Osteoblast (primary cell): ENCODE data around the gene QSOX1. TPM values are rescaled to one million over a fixed set of nuclear protein-coding genes. Genes with fewer than 3 reads are reported as not detected.

Experiments
- DNase-seq: peaks from one replicate; pipeline ENCODE4 v3.0.0; 2011; ENCODE audit warnings: low spot score, mixed read lengths; ENCODE audit not compliant: insufficient read length; ENCODE audit errors: missing footprints
- H2AFZ ChIP-seq: 2 replicates; pipeline ENCODE4 v1.6.0; 2011; ENCODE audit warnings: mild to moderate bottlenecking, low read length
- H3K27ac ChIP-seq: 2 replicates; pipeline ENCODE4 v1.5.1; 2011; ENCODE audit warnings: mild to moderate bottlenecking, low read depth, low read length, moderate library complexity
- H3K27me3 ChIP-seq: 2 replicates; pipeline ENCODE4 v1.6.0; 2012; ENCODE audit warnings: mild to moderate bottlenecking, control low read depth, inconsistent platforms, low read length, moderate library complexity; ENCODE audit not compliant: insufficient read depth
- H3K36me3 ChIP-seq: 2 replicates; pipeline ENCODE4 v1.5.1; 2011; ENCODE audit warnings: mild to moderate bottlenecking, low read length, control low read depth, moderate library complexity; ENCODE audit not compliant: insufficient read depth
- H3K4me1 ChIP-seq: 2 replicates; pipeline ENCODE4 v1.5.1; 2011; ENCODE audit warnings: mild to moderate bottlenecking, low read length, control low read depth, moderate library complexity; ENCODE audit not compliant: insufficient read depth
- H3K4me2 ChIP-seq: 2 replicates; pipeline ENCODE4 v1.6.0; 2011; ENCODE audit warnings: mild to moderate bottlenecking, low read length; ENCODE audit not compliant: insufficient read depth
- H3K4me3 ChIP-seq: fragments of 200-600 bp; sonication (generic); 3 replicates; pipeline ENCODE4 v1.5.1; 2012; ENCODE audit warnings: mild to moderate bottlenecking, low read length, inconsistent platforms; ENCODE audit not compliant: insufficient read depth
- H3K79me2 ChIP-seq: 2 replicates; pipeline ENCODE4 v1.6.0; 2012; ENCODE audit warnings: mild to moderate bottlenecking, low read length, control low read depth, inconsistent platforms; ENCODE audit not compliant: insufficient read depth
- H3K9me3 ChIP-seq: 2 replicates; pipeline ENCODE4 v1.5.1; 2011; ENCODE audit warnings: low read depth, low read length, control low read depth
- H4K20me1 ChIP-seq: 2 replicates; pipeline ENCODE4 v1.6.0; 2012; ENCODE audit warnings: mild to moderate bottlenecking, low read length, control low read depth; ENCODE audit not compliant: insufficient read depth
- total RNA-seq: library from RNA; depleted of rRNA; stranded (reverse); fragments of >200 nt; gene quantifications from 2 replicates; pipeline ENCODE4 v1.2.3, GENCODE V29; 2012
- TF ChIP-seq, protein P1 (sequence below): IDR thresholded peaks from 2 replicates; pipeline ENCODE4 v1.5.1; 2011; ENCODE audit warnings: mild to moderate bottlenecking, low read depth, low read length, moderate library complexity; ENCODE audit errors: extremely low read depth

QSOX1 gene
- total RNA-seq, 1 donor, result 373 TPM

DNA sequence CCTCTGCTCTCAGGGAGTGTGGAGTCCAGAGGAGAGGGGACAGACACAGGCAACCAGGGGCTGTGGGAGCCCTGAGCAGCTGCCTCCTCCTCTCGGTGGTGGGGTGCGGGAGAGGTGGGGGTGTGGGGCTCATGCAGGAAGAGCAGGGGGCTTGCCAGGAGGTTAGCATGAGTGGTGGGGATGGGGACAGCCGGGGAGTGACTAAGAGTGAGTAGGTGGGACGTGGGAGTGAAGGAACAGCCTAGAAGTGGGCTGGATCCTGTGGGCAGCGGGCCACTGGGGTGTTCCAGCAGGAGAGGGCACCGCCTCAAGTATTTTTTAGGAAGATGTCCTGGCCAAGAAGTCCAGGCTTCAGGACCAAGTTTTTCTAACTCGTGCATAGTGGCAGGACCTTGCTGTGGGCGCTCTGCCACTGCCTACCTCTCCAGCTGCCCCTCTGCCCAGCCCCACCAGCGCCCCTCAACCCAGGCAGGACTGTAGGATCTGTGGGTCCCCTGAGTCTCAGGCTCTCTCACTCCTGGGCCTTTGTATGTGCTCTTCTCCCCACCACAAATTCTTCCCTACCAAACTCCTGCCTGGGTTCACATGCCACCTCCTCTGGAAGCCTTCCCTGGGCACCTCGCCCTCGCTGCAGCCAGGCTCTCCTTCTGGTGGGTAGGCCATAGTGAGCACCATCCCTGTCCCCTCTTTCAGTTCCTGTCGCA, 56.6 kb downstream of the QSOX1 start:
- no peaks in the 10 kb centered on the region for H3K27me3 ChIP-seq
- no peaks in the 10 kb centered on the region for H4K20me1 ChIP-seq
- H3K27ac ChIP-seq, result no peak overlapping the region
- H3K4me2 ChIP-seq, result no peak overlapping the region
- no peaks in the 10 kb centered on the region for H3K79me2 ChIP-seq
- H3K9me3 ChIP-seq, result no peaks in the 10 kb centered on the region
- no peaks in the 10 kb centered on the region for H3K4me1 ChIP-seq
- H2AFZ ChIP-seq, result no peak overlapping the region
- H3K4me3 ChIP-seq, result no peak overlapping the region
- DNase-seq, result peak; percentile 68
- H3K36me3 ChIP-seq, result no peaks in the 10 kb centered on the region
- TF ChIP-seq, protein P1, sequence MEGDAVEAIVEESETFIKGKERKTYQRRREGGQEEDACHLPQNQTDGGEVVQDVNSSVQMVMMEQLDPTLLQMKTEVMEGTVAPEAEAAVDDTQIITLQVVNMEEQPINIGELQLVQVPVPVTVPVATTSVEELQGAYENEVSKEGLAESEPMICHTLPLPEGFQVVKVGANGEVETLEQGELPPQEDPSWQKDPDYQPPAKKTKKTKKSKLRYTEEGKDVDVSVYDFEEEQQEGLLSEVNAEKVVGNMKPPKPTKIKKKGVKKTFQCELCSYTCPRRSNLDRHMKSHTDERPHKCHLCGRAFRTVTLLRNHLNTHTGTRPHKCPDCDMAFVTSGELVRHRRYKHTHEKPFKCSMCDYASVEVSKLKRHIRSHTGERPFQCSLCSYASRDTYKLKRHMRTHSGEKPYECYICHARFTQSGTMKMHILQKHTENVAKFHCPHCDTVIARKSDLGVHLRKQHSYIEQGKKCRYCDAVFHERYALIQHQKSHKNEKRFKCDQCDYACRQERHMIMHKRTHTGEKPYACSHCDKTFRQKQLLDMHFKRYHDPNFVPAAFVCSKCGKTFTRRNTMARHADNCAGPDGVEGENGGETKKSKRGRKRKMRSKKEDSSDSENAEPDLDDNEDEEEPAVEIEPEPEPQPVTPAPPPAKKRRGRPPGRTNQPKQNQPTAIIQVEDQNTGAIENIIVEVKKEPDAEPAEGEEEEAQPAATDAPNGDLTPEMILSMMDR, result no peak

DNA sequence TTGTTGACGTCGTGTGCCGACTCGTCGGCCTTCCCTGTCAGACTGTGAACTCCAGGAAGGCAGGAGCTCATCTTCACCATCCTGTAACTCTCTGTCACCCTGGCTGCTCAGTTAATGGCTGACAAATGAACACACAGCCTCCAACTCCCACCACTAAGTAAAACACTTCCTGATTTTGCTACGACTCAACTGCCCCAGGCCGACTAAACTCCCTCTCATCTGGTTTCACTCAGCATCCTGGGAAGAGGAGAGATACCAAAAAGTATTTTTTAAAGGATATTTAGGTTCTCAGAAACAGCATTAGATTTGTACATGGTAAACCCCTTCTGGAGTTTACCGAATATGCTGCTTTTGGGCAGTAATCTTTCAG, 57.2 kb downstream of the QSOX1 start:
- H2AFZ ChIP-seq, result no peak overlapping the region
- no peak overlapping the region for H3K4me2 ChIP-seq
- no peaks in the 10 kb centered on the region for H3K79me2 ChIP-seq
- no peaks in the 10 kb centered on the region for H3K9me3 ChIP-seq
- TF ChIP-seq, protein P1, result no peak
- no peaks in the 10 kb centered on the region for H3K36me3 ChIP-seq
- H3K27ac ChIP-seq, result no peak overlapping the region
- H3K27me3 ChIP-seq, result no peaks in the 10 kb centered on the region
- no peak overlapping the region for H3K4me3 ChIP-seq
- no peak for DNase-seq
- H4K20me1 ChIP-seq, result no peaks in the 10 kb centered on the region
- H3K4me1 ChIP-seq, result no peaks in the 10 kb centered on the region

DNA sequence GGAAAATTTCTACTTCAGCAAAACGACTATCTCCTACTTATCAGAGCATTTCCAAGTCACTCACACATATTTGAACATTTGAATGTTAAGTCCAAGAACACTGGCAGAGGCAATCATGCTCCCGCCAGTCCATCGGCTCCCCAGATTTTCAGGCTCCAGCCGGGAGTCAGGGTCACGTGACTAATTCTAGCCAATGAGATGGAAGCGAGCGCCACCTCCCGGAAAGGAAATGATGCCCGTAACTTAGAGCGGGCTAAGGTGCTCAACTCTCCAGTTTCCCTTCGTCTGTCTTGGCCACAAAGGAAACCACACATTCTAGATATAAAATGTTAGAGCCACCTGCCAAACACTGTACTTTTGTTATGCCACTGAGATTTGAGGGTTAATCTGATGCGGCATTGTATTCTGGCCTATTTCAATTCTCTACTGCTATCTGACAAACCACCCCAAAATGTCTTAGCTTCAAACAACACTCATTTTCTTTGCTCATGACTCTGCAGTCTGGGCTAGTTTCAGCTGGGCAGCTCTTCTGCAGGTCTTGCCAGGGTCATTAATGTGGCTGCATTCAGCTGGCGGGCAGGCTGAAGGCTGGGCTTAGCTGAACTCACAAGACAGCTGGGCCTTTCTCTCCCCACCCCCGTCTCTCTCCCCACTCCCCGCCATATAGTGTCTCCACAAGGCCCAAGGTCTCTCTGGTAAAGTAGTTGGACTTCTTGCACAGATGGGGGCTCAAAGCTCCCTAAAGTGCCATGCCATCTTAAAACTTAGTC, 58.9 kb downstream of the QSOX1 start:
- Histone ChIP-seq H3K27me3 (peaks cover 4% of the 10 kb centered on the region), H3K4me3 (no peak overlapping the region), H3K9me3 (no peaks in the 10 kb centered on the region), H3K4me2 (peak overlapping the region; percentile 41), H3K27ac (no peak overlapping the region), H2AFZ (peak overlapping the region; percentile 36), H3K79me2 (no peaks in the 10 kb centered on the region), H3K4me1 (no peaks in the 10 kb centered on the region), H3K36me3 (no peaks in the 10 kb centered on the region), H4K20me1 (no peaks in the 10 kb centered on the region)
- peak; percentile 94 for DNase-seq
- TF ChIP-seq, protein P1, result no peak
